ENCODE measurements around the gene SNCA. TPM values are rescaled to one million over a fixed set of nuclear protein-coding genes. Genes with fewer than 3 reads are reported as not detected.

Gene SNCA
- total RNA-seq, result 10 to 100 TPM; 18.7 to 67.4 (median 32.5) TPM

- Histone ChIP-seq H3K9me3 (no peaks in the 10 kb centered on the region), H3K27ac (peak within 1 kb of the TSS; percentile 83 to 84), H3K27me3 (no peaks in the 10 kb centered on the region), H3K4me1 (no peaks in the 10 kb centered on the region), H3K4me3 (peak within 1 kb of the TSS; percentile 47 to 62), H3K36me3 (no peaks in the 10 kb centered on the region)
- no peak for TF ChIP-seq CTCF (IDR thresholded peaks at IDR 0.05)
- peak; percentile 22 to 45 for TF ChIP-seq POLR2A (IDR thresholded peaks at IDR 0.05)
- intact Hi-C loops (cut with DNase I; ENCODE audit: low total_unique reads), result no loop called here
- DNase-seq, result peak; percentile 77 to 78
Observed at GRCh38 chr4:89836897-89837384, at the start of gene SNCA. Gene SNCA (minus strand): TSS chr4:89837161. CDS start chr4:89835667, 1,494 bp downstream.

GRCh38 chr4:89879215-89879614 lies 42.3 kb upstream of the SNCA start:
- intact Hi-C loops (cut with DNase I; ENCODE audit: low total_unique reads), result no loop called here
- DNase-seq, result no peak
- H3K4me3 ChIP-seq, result no peak overlapping the region

GRCh38 chr4:89878611-89879010 lies 41.6 kb upstream of the SNCA start:
- Histone ChIP-seq H3K36me3 (no peaks in the 10 kb centered on the region), H3K9me3 (no peaks in the 10 kb centered on the region), H3K27ac (no peak overlapping the region), H3K4me1 (no peaks in the 10 kb centered on the region), H3K4me3 (no peak overlapping the region), H3K27me3 (no peaks in the 10 kb centered on the region)
- no peak for DNase-seq
- intact Hi-C loops (cut with DNase I; ENCODE audit: low total_unique reads), result no loop called here
- no peak for TF ChIP-seq CTCF (IDR thresholded peaks at IDR 0.05)
- TF ChIP-seq POLR2A (IDR thresholded peaks at IDR 0.05), result no peak

More at GRCh38 chr4:89879215-89879614, 42.3 kb upstream of the SNCA start:
- Histone ChIP-seq H3K9me3 (no peaks in the 10 kb centered on the region), H3K27ac (no peak overlapping the region), H3K27me3 (no peaks in the 10 kb centered on the region), H3K36me3 (no peaks in the 10 kb centered on the region), H3K4me1 (no peaks in the 10 kb centered on the region)
- TF ChIP-seq CTCF (IDR thresholded peaks at IDR 0.05), result no peak
- TF ChIP-seq POLR2A (IDR thresholded peaks at IDR 0.05), result no peak

- no peak overlapping the region for H3K4me3 ChIP-seq
- intact Hi-C loops (cut with DNase I; ENCODE audit: low total_unique reads), result no loop called here
- DNase-seq, result no peak
- no peaks in the 10 kb centered on the region for H3K36me3 ChIP-seq
- H3K9me3 ChIP-seq, result no peaks in the 10 kb centered on the region
- H3K27me3 ChIP-seq, result no peaks in the 10 kb centered on the region
- H3K4me1 ChIP-seq, result no peaks in the 10 kb centered on the region
- no peak overlapping the region for H3K27ac ChIP-seq
- TF ChIP-seq POLR2A (IDR thresholded peaks at IDR 0.05) (no peak), CTCF (IDR thresholded peaks at IDR 0.05) (no peak)
Observed at GRCh38 chr4:89876548-89876947, 39.6 kb upstream of the SNCA start.

GRCh38 chr4:89871211-89871610 lies 34.2 kb upstream of the SNCA start:
- intact Hi-C loops (cut with DNase I; ENCODE audit: low total_unique reads), result no loop called here
- Histone ChIP-seq H3K36me3 (no peaks in the 10 kb centered on the region), H3K4me1 (no peaks in the 10 kb centered on the region), H3K27me3 (no peaks in the 10 kb centered on the region), H3K9me3 (no peaks in the 10 kb centered on the region), H3K4me3 (no peak overlapping the region), H3K27ac (no peak overlapping the region)
- TF ChIP-seq POLR2A (IDR thresholded peaks at IDR 0.05), result no peak
- no peak for TF ChIP-seq CTCF (IDR thresholded peaks at IDR 0.05)
- no peak for DNase-seq
